Activated CD4-positive, alpha-beta T cell treated with anti-CD3 and anti-CD28 coated beads for 24 hours (primary cell): ENCODE data around the gene NUAK2.
"Not testable (repeated sequence)": the region's sequence is repeated elsewhere in the genome, so short reads cannot be mapped to it uniquely, and the experiment has no call there.

Experiments
- DNase-seq, 2 donors: peaks; one replicate each; pipeline ENCODE4 v3.0.0-alpha.2; 2020; ENCODE audit warnings: low read depth in 2 of 2

Gene NUAK2

DNA sequence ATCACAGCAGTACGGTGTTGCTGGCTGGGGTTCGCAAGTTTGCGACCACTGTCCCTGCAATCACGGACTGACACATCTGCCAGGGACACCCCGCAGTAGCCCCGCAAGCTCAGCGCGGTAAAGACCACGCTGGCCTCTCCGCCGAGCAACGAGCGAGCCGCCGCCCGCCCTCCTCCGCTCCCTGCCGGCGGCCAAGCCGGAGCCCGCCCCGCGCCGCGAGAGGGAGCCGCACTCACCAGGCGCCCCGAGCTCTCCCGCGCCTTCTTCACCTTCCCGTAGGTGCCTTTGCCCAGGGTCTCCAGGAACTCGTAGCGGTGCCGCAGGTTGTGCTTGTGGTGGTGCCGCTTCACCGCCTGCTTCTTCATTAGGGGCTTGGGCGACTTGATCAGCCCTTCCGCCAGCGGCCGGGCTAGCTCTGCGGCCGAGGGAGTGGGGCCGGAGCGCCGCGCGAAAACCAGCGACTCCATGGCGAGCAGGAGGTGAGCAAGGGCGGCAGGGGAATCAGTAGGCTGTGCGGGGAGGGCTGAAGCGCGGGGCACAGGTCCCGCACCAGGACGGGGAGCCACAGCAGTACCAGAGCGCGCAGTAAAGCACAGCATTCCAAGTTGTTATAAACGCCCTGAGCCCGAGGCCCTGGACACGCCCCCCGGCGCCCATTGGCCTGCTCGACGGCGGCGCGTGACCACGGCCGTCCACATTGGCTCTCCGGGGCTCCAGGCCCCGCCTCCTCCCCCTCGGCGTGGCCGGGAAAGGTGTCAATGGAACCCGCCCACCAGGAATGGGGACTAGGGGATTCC is at the start of gene NUAK2:
Gene NUAK2 (minus strand): TSS at position 584 of the 797 bp plus-strand sequence. CDS start 117 bp downstream, at position 467.
- peak; percentile 76 to 82 for DNase-seq

DNA sequence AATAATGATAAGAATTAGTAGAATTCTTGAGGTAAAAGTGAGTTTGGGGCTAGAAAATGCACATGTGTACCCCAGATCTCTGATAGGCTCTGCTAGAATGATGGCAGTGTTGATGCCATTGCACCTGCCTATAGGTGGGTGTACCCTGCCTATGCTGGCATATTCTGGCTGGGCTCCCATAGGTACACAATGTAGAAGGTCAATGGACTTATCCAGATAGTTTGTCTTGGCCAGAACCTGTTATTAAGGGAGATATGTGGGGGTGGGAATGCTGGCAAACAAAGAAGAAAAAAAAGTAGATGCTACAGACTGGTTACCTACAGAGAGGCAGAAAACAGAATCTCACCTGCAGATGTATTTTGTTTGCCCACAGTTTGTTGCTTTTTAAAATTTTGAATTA is 49.2 kb upstream of the NUAK2 start:
- DNase-seq = no peak

DNA sequence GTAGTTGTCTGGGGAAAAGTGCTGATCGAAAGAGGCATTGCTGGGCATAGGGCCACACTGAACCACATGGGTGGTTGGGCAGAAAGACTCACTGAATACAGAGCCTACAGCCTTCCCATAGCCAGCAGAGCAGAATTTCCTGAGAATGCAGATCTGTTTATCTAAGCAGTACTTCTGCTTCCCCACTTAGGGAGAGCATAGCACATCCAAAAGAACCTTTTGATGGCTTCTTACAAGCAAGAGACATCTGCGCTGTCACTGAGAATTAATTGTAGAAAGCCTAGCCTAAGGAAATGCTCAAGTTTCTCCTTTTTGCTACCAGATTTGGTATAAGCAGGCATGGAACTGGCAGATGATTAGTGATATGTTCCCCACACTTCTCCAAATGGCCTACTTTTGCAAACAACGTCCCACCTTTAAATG is 48.2 kb upstream of the NUAK2 start:
- DNase-seq = no peak

DNA sequence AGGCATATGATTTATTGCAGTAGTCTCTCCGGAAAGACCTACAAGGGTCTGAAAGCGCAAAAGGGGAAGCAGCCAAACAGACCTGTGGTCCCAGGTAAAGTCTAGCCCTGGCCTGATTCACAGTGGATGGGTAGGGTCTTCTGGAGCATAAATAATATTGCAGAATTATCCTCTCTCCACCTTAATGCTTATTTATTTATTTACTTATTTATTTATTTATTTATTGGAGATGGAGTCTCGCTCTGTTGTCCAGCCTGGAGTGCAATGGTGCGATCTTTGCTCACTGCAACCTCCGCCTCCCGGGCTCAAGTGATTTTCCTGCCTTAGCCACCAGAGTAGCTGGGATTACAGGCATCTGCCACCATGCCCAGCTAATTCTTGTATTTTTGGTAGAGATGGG is 46.9 kb upstream of the NUAK2 start:
- DNase-seq = no peak

DNA sequence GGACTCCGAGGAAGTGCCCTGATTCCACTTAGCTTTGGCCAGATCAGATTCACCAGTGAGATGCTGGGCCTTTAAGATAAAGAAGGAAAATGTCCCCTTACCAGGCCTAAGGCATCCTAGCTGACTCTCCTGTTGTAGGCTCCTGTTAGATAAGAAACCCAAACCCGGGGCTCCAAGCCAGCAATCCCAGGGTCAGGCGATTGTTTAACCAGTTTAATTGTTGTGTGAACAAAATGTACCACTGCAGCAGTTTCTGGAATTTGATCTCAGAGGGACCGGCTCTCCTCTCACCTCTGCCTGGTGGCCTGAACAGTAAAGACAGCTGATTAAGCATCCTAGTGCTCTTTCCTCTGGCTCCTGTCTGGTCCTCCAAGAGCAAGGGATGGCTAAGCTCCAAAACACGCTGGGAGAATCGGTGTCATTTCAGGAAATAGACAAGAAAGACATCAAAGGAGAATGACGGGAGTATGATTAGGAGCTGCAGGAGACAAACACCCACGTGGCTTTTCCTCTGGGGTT is 44.5 kb upstream of the NUAK2 start:
- no peak for DNase-seq

DNA sequence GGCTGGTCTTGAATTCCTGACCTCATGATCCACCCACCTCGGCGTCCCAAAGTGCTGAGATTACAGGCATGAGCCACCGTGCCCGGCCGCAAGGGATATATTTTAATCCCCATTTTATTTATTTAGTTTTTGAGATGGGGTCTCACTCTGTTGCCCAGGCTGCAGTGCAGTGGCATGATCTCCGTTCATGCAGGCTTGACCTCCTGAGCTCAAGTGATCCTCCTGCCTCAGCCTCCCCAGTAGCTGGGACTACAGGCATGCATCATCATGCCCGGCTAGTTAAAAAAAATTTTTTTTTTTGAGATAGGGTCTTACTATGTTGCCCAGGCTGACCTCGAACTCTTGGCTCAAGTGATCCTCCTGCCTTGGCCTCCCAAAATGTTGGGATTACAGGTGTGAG is 43.5 kb upstream of the NUAK2 start:
- DNase-seq = not testable (repeated sequence)

DNA sequence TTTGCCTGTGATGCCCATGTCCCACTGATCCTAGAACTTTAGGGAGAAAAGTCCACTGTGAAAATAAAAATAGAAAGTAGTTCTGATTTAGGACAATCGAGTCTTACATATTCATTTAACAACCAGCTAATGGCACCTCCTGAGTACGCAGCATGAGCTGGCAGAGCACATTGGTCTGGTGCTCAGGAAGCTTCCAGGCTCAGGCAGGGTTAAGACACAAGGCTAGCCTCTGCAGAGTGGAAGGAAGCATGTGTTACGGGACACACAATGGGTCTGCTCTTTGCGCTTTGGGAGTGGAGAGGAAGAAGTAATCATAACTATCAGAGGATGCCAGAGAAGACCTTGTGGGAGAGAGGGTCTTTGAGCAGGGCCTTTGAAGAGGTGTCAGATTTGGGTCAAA is 39.3 kb upstream of the NUAK2 start:
- no peak for DNase-seq

DNA sequence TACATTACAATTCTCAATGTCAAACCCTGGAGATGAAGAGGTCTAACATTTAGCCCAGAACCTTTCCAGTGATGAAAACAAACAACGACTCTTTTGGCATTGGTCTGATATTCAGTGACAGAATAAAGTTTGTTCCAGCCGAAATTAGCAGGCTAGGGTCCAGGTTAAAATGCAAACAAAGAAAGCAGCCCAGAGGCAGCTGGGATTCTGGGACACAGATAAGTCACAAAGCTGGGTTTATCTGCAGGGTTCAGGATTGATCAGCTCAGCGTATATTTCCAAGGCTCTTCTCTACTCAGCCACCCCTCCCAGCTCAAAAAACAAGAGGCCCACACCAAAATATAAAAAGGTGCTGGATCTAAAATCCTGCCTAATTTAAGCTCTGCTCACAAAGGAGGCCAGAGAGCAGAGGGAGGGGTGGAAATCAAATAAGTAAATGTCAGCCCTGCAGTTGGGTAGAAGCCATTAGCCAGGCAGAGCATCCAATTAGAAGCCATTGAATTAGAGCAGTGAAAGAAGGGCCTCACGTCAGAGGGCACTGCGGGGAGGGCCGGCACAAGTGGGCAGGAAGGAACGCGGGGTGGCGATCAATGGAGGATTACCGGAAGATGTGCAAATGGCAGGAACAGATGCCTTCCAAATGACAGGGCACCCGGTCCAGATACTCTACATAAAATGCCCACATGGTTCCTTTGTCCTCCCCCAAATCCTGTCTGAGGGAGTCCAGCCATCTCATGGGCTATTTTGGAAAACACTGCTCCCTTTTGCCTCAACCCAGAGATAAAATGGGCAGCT is 38.4 kb upstream of the NUAK2 start:
- no peak for DNase-seq

DNA sequence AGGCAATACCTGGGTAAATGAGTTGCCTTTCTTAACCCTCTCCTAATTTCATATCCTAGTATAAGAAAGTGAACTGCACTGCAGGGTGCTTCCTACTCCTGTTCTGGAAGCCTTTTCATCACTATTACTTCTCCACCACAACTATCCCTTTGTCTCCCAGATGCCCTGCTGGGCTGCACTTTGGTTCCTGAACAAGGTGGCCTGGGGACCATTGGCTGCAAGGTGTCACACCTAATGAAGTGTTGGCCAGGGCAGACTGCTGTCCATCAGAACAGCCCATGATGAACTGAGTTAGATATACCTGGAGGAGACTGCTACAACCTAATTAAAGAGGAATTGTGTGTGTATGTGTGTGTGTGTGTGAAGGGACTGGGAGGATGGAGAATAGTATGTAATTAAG is 37.0 kb upstream of the NUAK2 start:
- DNase-seq = no peak

DNA sequence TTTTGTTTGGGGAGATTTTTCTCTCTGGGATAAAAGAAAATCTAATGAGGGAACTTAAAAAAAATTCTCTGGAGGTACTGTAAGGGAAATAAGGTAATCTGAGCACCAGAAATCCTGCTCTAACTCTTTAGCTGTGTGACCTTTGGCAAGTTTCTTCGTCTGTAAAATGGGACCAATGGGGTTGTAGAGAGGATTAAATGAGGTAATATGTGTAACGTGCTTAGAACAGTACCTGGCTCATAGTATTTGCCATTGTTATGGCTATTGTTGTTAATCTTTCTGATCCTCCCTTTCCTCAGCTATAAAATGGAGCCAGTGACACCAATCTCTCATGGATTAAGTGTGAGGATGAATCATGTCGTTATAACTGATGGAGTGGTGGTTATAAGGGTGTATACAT is 36.0 kb upstream of the NUAK2 start:
- DNase-seq = no peak

DNA sequence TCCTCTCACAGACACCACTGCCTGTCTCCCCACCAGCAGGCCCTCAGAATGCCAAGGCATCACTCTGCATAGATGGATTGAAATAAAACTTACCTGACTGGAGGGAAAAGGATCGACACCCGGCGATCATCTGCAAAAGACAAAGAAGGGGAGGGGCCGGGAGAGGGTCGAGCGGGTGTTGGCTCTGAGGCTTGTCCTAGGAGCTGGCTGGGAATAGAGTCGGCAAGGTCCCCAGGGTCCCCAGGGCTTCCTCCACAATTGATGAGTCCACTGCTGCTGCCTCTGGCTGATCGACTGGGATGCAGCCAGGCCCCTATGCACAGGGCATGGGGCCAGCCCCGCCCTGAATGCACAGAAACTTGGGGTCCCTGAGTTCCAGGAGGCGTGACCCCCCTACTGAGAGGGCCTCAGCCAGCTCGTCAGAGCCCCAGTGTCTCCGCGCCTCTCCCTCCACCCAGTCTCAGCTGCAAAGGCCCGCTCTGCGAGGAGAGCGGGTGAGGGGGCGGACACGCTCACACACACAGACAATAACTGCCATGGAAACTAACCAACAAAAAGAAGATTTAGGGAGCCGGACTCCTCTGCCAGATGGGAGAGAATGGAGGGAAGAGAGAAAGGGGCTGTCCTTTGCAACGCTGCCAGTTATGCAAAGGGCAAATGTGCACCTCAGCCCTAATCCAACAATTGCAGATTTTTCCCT is 35.0 kb upstream of the NUAK2 start, which contains the start of gene KLHDC8A:
Gene KLHDC8A (minus strand): TSS at position 483 of the 700 bp plus-strand sequence. CDS start 13,318 bp downstream, outside the sequence.
- no peak for DNase-seq

DNA sequence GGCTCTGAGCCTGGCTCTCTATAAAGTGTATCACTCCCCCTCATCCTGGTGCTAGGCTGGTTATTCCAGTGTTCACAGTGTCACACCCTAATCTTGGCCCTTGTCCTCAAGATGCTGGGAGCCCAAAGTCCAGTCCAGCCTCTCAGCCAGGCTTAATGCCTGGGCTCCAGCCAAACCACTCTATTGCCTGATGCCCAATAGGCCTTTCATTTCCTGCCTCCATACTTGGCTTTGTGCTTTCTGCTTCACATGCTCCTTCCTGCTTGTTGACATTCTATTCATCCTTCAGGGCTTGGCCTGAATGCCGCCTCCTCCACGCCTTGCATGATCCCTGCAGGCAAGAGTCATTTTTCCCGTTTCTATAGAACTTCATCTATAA is 33.5 kb upstream of the NUAK2 start:
- DNase-seq = no peak

DNA sequence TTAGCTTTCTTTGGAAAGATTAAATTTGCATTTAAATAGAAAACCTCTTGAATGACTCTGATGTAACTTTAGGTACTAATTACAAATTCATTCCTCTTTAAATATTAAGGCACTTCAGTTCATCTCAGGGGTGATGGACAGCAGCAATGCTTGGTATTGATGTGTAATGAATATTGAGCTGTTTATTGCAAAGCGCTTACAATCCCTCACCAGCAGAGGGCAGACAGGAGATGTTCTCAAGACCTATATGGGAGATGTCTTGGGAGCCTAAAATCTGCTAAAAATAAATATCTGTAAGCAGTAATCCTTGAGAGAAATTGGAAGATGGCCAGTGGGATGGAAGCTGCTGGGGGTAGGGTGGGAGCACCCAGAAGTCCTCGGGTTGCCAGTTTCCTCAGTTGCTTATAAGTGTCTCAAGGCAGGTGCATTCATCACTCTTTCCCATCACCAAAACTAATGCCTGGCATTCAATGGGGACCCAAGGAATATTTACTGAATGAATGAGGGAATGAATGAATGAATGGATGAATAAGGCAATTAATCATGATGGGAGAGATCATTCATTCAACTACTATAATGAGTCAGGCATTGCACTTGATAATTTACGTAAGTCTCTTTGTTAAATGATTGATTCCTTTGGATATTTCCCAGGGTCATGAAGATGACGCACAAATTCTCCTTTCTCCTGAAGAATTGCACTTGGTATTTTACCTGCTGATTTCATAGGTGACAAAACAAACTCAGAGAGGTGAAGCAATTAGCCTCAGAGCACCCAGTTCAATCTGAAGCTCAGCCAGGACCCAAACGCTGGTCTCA is 32.9 kb upstream of the NUAK2 start:
- peak; percentile 40 to 57 for DNase-seq

DNA sequence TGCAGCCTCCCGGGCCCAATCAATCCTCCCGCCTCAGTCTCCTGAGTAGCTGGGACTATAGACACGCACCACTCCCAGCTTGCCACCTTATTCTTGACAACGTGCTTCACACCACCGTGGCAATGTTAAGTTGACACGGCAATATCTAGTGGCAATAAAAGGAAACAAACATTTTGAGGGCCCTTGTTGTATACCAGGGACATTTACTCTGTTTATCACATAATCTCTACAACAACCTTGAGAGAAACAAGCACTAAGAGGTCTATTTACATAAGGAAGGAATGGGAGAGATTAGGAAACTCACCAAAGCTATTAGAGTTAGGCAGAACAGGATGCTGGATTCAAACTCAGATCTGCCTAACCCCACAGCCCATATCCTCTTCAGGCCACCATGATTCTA is 32.1 kb upstream of the NUAK2 start:
- DNase-seq = no peak

DNA sequence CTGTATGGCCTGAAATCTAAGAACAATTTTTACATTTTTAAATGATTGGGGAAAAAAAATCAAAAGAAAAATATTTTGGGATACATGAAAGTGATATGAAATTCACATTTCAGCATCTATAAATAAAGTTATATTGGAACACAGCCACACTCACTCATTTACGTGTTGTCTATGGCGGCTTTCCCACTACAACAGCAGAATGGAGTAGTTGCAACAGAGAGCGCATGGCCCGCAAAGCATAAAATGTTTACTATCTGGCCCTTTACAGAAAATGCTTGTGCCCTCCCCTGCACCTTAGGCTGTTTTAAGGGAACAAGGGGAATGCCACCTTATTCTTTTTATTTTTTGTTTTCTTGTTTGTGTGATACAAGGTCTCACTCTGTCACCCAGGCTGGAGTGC is 31.6 kb upstream of the NUAK2 start:
- DNase-seq = no peak

DNA sequence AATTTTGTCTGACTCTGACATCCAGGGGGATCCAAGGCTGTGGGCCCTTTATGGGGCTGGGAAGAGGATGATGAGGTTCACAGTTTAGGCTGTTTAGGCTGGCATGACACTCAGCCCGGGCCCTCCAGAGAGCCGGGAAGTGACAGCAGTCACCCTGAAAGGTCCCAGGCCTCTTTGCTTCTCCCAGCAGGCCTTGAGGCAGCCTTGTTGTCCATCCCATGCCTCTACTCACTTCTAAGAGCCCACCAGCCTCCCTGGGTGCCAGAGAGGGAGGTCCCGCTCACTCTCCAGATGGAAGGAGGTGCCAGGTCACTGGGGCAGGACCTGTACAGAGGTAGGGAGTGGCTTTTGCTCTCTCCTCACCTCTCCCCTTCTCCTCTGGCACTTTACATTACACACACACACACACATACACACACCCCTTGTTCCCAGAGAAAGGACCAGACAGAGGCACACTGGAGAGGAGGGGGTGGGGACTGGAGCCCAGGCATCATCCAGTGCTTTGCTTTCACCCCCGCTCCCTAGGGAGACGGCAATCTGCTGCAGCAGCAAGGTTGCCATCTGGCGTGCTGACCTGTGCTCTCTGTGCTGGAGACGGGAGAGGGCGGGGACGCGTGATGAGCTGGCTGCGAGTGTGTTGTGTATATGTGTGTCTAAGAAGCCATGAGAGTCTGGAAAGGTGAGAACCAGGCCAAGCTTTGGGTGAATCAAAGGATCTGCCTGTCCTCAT is 30.6 kb upstream of the NUAK2 start:
- no peak for DNase-seq

DNA sequence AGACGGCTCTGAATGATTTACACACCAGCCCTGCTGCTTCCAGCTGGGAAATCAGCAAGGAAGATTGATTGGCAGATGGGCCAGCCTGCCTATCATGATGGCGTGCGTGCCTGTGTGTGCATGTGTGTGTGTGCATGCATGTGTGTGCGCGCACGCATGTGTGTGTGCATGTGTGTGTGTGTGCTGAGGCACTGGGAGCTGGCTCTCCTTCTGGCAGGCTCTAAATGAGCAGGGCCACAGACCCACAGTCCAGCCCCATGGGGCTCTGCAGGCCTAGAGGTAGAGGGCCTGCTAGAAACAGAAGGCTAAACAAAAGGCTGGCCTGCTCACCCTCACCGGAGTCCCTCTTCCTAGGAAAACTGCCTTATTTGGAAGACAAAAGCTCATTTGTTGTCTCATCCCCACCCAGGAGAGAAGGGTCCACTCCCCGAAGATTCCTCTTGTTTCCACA is 29.2 kb upstream of the NUAK2 start:
- DNase-seq = no peak

DNA sequence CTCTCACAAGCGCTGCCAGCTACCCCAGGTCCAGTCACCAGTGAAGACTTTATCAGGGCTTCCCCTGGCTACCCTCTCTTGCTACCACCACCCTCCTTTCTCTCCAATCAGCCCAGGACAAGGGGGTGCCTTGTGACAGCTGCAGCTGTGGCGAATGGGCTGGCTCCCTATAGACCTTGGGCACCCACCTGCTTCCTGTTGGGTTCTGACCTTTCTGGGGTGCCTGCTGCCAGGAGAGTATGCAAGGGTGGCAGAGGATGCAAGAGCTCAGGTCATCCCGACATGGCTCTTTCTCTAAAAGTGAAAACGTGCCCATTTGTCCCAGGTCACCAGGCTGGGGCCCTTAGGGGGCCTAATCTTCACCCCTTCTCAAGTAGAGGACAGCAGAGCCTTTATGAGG is 28.6 kb upstream of the NUAK2 start:
- DNase-seq = no peak

DNA sequence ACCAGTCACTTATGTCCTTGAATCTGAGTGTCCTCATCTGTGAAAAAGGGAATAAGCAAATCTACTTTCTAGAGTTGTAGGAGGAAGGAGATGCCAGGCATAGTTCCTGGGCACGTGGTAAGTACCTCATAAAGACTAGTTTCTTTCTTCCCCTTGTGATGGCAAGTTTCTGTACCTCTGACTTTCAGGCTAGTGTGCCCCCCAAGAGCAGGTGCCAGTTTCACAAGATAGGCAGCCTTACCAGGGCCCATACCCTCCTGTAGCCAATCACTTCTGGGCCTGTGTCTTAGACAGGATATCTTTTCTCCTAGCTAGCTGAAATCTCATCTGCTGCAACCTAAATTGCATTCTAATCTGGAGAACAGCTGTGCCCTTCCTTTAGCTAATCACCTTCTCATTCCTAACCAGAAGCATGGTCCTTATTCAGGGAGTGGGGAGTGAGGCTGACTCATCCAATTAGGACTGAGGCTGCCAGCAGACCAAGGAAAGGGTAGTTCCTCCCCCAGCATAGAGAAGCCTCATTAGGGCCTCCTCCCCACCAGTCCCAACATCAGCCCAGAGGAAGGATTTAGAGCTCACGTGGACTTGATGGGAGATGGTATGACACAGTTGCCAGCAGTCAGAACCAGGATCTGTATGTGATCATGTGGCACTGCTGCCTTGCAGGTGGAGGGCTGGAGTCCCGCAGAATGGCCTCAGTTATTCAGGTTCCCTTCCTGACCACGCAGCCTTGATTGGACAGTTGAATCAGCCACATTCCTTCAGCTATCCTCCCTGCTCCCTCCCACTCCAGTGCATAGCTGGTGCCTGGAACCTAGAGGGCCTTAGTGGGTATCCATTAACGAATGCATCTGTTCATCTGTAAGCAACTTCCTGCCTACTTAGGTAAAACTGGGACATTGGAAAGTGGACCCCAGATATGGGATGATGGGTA is 27.3 kb upstream of the NUAK2 start:
- DNase-seq = no peak
